Activated CD4-positive, alpha-beta T cell treated with anti-CD3 and anti-CD28 coated beads, Interleukin-2, amount 50 U/mL, for 16 hours (primary cell): ENCODE measurements around the gene FCRLA.
"Not testable (repeated sequence)": the region's sequence is repeated elsewhere in the genome, so short reads cannot be mapped to it uniquely, and the experiment has no call there.

Experiments used
- DNase-seq: peaks from one replicate; pipeline ENCODE4 v3.0.0-alpha.2; 2020

The FCRLA gene

DNA sequence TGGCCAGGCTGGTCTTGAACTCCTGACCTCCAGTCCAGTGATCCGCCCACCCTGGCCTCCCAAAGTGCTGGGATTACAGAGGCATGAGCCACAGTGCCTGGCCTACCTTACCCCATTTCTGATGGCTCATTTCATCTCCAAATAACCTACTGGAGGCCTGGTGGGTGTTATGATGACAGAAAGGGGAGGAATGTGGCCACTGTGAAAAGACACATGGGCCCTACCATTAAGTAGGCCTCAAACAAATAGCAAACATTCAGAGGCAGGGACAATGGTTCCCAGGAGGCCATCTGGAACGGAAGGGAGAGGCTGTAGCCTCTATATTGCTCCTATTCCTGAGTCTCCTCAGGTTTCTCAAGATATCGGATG is 932 bp upstream of the FCRLA start:
- DNase-seq: no peak

DNA sequence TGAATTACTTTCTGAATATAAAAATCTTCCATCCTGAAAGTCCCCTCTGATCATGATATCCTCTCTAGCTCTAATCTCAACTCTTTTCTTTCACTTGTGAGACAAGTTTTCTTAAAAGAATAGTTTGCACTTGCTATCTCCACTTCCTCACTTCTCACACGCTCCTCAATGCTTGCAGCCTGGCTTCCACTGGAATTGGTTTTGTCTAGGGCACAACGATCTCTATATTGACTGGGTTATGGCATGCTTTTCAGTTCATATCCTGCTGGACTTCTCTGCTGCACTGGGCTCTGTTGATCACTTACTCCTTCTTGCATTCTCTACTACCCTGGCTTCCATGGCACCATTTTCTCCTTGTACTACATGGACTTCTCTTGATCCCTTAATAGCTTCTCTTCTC is 474 bp downstream of the FCRLA start:
- no peak for DNase-seq

DNA sequence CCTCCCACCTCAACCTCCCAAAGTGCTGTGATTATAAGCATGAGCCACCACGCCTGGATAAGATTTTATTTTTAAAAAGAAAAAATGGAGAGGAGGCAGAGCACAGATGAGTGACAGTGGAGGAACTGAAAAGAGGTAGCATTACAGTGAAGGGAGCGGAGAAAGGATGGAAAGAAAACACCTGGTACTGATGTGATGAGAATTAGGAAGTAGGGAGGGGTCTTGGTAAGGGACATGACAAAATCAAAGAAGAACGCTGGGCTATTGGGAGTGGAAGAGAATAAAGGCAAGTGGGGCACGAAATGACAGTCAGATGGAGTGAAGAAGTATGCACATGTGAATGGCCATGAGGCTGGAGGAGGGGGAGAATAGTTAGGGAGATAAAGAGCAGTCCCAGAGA is 2.3 kb downstream of the FCRLA start:
- DNase-seq: no peak

DNA sequence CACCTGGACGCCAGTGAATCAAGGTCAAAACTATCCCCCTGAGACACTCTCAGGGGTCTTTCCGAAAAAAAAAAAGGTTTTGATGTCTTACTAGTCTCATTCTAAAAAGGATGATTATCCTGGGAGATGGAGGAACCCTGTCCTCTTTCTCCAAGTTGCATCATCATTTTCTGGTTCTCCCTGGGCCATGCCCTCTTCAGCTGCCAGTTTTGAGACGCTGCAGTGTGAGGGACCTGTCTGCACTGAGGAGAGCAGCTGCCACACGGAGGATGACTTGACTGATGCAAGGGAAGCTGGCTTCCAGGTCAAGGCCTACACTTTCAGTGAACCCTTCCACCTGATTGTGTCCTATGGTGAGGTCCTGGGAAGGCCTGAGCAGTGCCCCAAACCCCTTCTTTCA is 3.5 kb downstream of the FCRLA start:
- DNase-seq: no peak

DNA sequence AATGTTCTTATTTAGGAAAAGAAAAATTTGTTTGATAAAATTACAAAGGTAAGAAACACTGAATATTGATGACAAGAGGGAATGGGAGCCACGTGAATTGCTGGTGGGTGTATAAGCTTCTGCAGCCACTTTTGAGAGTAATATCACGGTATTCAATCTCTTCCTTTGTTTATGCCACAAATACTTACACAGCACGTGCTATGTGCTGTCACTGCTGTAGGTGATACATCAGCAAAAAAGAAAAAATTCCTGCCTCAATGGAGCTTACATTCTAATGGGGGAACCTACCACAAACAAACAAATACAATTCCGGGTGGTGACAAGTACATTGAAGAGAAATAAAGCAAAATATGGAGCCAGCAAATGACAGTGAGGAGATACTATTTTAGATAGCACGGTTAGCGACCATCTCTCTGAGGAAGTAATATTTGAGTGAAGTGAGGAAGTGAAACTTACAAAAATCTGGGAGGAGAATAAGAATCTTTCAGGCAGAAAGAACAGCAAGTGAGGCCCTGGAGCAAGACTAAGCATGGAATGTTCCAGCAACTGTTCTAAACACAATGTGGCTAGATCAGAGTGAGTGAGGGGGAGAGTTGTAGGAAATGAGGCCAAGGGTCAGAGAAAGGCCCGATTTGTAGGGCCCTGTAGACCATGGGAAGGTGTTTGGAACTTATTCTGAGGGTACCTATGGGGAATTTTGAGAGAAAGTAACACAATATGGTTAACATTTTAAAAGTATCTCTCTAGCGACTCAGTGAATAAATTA is 11.7 kb downstream of the FCRLA start:
- no peak for DNase-seq

DNA sequence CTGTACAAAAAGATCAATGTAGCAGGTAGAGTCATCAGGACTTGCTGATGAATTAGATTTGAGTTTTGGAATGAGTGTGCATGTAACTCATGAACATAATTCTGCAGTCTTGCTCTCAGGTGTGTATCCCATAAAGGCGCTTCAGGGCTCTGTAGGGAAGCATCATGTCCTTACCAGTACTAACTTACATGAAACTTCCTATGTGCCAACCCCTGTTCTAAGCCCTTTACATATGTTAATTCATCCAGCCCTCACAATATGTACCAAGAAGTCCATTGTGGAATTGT is 12.2 kb downstream of the FCRLA start:
- peak; percentile 15 for DNase-seq

DNA sequence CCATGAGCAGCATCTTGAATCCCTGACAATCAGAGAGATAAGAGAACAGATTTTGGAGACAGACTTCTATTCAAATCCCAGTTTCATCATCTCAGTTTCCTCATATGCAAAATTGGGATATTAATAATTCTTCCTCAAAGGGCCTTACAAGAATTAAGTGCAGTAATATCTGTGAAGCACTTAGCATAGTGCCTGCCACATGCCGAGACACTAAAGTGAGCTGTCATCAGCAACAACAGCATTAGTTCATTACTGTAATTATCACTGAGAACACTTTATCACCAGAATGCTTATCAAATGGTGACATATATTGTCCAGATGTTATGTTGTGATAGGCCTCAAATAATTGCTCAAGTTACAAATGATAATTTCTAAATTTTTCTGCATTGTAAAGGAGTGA is 13.4 kb downstream of the FCRLA start:
- DNase-seq: no peak

DNA sequence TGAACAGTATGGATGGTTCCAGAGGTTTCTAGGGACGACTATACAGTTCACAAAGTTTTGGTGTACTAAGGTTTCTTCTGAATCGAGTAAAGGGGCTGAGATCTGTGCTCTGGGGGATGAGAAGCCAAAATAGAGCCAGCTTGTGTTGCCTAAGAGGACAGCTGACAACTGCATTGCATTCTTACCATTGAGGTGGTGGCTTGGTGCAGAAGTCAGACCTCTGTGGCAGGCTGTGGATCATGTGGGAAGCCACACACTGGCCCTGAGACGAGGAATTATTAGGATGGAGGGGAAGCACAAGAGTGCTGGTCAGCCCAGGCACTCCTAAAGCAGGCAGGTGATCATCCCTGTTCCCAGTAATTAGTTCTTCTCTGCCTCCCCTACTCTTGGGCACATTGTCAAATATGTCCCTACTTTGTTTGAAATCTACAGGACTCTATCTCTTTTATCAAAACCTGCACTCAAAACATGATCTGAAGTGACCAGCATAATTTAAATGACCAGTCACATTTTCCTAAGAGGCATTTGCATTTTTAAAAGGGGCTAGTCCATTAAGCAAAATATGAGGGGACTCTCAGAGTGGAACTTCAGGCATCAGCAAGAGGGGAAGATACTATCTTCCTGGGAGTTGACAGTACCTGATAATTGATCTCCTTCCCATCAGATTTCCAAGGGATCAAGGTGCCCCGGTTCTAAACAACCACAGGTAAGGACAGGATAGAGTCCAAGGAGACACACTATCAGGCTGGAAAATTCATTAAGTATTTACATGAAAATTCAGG is 14.1 kb downstream of the FCRLA start, which contains the start of gene FCRLB:
Gene FCRLB, plus strand, starts transcription at position 589 of the 782 bp plus-strand sequence. CDS start 1,129 bp downstream, outside the sequence.
- DNase-seq: no peak

DNA sequence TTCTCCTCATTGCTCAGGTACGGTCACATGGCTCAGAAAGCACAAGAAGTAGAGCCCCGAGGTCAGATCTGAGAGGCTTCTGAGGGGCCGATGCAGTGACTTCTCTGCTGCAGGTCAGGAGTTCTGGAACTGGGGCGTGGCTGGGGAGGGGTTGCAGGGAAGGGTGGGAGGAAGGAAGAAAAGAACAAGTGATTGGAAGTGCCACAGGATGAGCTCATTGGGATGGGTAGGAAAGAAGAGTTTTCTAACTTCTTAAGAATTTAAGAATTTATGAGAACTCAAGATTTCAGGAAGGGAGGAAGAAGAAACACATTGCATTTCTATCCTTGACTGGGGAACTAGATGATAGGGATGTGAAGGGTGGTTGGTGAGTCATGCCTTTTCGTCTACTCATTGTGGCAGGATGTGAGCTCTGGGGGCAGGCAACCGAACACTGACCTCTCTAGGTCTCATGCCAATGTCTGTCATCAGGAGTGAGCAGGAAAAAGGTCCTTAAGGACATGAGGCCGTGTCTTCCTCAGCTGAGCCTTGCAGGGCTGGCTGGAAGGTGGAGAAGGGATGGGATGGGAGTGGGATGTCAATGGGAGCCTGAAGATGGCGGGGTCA is 14.8 kb downstream of the FCRLA start:
- DNase-seq: peak; percentile 39

DNA sequence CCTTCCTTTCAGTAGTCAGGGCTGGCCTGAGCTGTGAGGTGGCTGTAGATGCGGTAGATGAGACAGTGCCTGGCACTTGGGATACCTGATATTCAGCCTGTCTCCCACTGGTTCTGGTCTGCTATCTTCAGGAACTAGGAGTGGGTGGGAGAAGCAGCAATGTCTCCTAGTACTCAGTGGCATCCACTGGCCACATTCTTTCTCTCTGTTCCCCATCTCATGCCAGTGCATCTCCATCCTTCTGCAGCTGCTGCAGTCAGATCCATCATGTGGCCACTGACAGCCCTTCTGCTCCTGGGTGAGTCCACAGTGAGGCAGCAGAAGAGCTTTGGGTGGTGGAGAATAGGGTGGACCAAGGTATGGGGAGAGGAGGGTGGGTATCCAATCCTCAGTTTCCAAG is 15.4 kb downstream of the FCRLA start:
- DNase-seq: no peak

DNA sequence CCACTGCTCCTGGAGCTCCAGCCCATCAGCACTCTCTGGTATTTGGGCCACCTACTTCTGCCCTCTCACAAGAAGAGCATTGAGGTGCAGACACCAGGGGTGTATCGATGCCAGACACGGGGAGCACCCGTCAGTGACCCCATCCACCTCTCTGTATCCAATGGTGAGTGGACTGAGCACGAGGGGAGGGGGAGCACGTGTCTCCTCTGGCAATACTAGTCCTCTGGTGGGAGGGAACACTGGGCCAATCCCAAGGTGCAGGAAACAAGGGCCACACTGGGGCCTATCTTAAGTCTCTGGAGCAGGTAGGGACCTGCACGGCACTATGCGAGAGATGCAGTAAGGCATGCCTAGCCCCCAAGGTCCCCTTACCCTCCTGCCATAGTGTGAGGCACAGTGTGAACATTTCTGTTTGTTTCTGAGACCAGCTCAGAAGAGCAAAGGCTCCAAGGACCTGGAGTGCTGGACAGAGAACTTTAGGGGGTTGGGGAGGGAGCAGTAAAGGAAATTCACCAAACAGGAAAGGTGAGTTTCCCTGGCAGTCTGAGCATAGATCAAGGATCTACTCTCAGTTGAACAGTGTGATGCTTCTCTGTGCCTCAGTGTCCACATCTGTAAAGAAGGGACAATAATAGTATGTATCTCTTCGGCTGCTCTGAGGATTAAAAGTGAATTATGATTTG is 16.6 kb downstream of the FCRLA start:
- no peak for DNase-seq

DNA sequence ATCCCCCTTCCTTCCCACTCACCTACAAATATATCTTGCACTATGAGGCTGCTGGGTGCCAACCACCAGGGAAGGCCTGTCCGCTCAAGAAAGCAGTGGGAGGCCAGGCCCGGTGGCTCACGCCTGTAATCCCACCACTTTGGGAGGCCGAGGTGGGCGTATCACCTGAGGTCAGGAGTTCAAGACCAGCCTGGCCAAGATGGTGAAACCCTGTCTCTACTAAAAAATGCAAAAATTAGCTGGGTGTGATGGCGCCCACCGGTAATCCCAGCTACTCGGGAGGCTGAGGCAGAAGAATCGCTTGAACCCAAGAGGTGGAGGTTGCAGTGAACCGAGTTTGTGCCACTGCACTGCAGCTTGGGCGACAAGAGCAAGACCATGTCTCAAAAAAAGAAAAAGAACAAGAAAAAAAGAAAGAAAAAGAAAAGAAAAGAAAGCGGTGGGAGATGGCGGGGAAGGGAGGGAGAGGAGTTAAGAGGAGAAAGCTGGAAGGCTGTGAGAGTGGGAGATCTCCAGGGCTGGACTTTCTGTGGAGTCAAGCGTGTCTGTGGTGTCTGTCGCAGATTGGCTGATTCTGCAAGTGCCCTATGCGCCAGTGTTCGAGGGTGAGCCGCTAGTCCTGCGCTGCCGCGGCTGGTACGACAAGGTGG is 18.4 kb downstream of the FCRLA start:
- DNase-seq: not testable (repeated sequence)

DNA sequence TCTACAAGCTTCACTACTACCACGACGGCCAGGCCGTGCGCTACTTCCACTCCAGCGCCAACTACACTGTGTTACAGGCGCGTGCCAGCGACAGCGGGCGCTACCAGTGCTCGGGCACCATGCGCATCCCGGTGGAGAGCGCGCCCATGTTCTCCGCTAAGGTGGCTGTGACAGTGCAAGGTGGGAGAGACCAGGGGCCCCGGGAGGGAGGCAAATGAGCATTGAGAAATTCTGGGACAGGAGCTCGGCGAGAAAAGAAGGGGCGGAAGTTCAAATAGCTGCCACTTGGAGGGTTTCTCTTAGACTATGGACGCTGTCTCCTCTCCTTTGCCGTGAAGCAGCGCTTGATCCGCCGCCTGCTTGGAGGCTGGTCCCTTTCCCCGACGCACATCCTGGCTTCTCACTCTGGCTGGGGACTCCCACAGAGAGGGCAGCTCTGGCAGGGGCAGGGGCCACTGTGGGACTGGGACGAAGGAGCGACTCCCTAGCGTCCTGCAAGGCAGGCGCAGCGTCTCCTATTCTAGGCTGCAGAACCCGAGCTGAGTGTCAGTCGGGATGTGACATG is 19.0 kb downstream of the FCRLA start:
- DNase-seq: peak; percentile 18

DNA sequence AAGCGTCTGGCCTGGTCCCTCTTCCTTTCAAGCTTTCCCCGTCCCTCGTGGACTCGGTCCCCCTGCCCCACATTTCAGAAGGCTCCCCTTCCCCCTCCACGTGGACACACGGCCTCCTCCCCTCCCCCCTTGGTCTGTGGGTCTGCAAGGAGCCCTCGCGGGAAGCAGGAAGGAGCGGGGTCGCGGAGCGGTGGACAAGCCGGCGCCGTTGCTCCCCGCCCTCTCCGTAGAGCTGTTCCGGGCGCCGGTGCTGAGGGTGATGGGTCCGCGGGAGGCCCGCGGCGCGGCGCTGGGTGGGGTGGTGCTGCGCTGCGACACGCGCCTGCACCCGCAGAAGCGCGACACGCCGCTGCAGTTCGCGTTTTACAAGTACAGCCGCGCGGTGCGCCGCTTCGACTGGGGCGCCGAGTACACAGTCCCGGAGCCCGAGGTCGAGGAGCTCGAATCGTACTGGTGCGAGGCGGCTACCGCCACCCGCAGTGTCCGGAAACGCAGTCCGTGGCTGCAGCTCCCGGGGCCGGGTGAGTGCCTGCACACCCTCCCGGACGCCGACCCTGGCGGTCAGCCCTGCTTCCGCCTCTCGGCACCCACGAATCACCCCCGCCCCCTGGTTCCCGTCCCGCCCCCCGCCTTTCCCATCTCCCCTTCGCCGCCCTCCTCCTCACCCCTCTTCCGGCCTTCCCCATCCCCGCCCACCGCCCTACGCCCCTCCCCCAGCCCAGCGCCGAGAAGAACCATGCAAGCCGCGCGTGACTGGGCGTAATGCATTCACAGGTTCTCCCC is 19.6 kb downstream of the FCRLA start:
- peak; percentile 72 for DNase-seq

DNA sequence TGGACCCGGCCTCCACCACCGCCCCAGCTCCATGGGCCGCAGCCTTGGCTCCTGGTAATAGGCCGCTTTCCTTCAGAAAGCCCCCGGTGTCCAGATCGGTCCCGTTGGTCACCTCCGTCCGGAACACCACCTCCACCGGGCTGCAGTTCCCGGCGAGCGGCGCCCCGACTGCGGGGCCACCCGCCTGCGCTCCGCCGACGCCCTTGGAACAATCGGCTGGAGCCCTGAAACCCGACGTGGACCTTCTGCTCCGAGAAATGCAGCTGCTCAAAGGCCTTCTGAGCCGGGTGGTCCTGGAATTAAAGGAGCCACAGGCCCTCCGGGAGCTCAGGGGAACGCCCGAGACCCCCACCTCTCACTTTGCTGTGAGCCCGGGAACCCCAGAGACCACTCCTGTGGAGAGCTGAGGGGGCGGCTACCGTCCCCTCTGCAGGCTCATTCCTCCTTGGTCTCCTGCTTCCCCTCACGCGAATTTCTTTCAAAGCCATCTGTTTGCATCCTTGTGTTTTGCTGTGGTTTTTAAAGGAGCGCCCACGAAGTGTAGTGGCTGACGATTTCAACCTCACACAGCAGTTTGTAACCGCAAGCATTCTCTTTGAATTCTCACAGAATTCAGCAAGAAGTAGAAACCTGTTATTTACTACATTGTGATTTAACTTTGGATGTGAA is 20.4 kb downstream of the FCRLA start:
- DNase-seq: peak; percentile 70

DNA sequence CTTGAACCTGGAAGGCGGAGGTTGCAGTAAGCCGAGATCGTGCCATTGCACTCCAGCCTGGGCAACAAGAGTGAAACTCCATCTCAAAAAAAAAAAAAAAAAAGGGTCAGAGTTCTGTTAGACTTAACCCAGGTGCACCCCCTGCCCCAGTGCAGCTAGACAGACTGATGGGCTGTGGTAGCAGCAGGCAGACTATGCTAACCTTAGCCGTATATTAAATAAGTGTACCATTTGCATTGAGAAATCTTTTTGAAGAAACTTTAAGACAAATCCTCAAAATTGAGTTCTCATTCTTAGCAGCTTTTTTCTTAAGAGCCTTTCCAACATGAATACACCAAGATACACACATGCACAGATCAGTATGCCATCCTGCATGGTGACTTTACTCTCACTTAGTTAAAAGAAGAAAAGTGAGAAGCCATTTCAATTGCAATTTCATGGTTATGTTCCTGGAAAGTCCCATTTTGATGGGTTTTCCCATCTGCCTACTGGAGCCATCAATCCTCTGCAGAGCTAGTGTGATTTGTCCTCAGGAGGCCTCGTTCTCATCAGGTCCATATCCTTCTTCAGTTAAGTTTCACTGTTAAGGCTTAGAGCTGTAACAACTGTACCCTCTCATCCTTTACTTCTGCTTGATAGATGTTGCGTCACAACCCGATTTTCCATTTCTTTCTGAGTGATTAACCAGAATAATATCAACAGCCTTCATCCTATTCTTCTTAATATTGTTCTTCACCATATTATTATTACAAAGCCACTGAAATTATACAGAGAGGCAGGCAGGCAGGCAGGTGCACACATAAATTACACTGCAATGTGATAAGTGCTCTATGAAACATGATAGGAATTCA is 21.6 kb downstream of the FCRLA start:
- DNase-seq: no peak

DNA sequence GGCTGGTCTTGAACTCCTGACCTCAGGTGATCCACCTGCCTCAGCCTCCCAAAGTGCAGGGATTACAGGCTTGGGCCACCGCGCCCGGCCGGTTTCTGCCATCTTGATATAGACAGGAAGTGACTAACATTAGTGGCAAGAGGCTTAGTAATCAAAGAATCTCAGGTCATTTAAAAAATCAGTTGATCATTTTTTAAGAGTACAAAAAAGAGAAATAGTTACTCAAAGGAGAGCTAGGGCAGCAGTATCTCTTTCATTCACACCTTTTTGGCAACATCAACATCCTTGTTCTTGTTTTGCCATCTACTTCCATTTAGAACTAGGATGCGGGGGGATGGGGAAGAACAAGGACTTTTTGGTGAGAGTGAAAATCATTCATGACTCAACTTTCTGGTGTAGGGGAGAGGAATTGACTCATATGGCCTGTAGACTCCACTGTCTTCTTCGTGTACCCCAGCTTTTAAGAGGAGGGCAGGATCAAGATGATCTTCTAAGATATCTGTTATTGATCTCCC is 23.1 kb downstream of the FCRLA start:
- peak; percentile 79 for DNase-seq

DNA sequence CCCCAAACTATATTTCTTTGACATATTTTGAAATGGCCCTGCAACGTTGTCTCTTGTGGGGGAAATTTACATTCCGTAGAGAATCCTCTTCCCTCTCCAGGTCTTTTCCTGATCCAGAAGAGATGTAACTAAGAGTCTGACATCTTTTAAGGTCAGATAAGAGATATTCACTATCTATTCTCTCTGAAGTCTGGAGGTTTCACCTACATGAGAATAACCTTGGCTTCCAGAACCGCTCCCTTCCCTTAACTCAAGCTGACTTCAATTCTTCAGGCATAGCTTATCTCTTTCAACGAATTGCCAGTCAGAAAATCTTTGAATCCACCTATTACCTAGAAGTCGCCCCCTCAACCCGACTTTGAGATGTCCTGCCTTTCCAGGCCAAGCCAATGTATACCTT is 24.2 kb downstream of the FCRLA start:
- DNase-seq: no peak

DNA sequence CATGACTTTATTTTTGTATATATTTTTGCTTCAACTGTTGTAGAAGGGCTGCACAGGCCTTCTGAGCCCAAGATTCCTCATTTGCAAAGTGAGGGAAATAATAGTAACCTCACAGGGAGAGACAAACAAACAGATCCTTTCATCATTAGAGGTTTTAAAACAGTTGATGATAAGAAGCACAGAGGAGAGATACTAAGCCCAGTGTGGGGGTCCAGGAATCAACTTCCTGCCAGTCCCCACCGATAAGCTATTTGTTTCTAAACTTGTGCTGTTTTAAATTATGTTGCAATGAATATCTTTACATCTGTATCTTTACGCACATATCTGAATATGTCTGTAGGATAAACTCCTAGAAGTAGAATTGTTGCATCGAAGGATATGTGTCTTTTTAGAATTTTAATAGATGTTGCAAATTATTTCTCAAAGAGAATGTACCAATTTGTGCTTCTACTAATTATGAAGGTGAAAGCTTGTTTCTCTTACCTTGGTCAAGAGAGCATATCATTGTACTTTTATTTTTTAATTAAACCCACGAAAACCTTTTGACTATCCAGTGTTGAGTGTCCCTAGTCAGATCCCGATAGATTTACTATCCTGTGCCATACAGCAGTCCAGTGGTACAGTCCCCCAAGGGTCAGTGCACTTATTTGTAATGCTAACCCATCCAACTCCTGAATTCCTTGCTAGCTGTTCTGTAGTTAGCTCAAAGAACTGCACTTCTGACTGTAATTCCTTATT is 25.1 kb downstream of the FCRLA start:
- DNase-seq: no peak
